Effector memory CD4-positive, alpha-beta T cell (primary cell): ENCODE results near the gene DPP3.

Experiments used
- DNase-seq, 3 donors: peaks; one replicate each; pipeline ENCODE4 v3.0.0-alpha.2; 2020
- H3K27ac ChIP-seq: 2 replicates; pipeline ENCODE4 v1.7.0; 2013; ENCODE audit warnings: mild to moderate bottlenecking, low read length, moderate library complexity; ENCODE audit not compliant: insufficient read depth, poor library complexity, severe bottlenecking
- H3K27me3 ChIP-seq: replicated peaks from 2 replicates; pipeline ENCODE4 v1.7.0; 2013; ENCODE audit warnings: mild to moderate bottlenecking, low read length; ENCODE audit not compliant: insufficient read depth, control insufficient read depth, poor library complexity, severe bottlenecking
- H3K36me3 ChIP-seq: 2 replicates; pipeline ENCODE4 v1.7.0; 2013; ENCODE audit warnings: mild to moderate bottlenecking, low read length, moderate library complexity; ENCODE audit not compliant: control insufficient read depth, insufficient read depth
- H3K4me1 ChIP-seq: 2 replicates; pipeline ENCODE4 v1.7.0; 2013; ENCODE audit warnings: low read length, mild to moderate bottlenecking; ENCODE audit not compliant: control insufficient read depth, insufficient read depth, poor library complexity, severe bottlenecking
- H3K4me3 ChIP-seq: 2 replicates; pipeline ENCODE4 v1.7.0; 2013; ENCODE audit warnings: low read length, low read depth, mild to moderate bottlenecking; ENCODE audit not compliant: insufficient read depth, poor library complexity, severe bottlenecking
- H3K9me3 ChIP-seq: 2 replicates; pipeline ENCODE4 v1.7.0; 2013; ENCODE audit warnings: mild to moderate bottlenecking, low read length, moderate library complexity; ENCODE audit not compliant: control insufficient read depth

Gene DPP3

DNA sequence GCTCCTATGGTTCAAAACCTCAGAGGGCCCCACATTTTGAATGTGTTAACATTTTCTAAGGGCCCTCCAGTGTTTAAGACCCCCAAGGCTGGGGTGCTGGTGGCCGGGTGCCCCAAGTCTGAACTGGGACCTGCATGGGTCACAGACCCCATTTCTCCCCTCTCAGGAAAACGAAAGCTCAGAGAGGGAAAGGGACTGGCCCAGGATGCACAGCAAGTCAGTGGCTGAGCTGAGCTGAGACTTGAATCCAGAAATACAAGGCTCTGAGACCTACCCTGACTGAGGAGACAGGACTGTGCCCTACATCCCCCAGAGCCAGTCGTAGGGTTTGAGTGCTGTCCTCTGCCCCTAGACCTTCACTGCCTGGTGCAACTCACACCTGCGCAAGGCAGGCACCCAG lies 70.7 kb downstream of the DPP3 start:
- Histone ChIP-seq H3K27ac (no peak overlapping the region), H3K9me3 (no peaks in the 10 kb centered on the region), H3K4me3 (no peak overlapping the region), H3K27me3 (no peaks in the 10 kb centered on the region), H3K36me3 (no peaks in the 10 kb centered on the region), H3K4me1 (peaks cover 9% of the 10 kb centered on the region)
- DNase-seq = no peak

- H3K27me3 ChIP-seq = no peaks in the 10 kb centered on the region
These were observed 74.4 kb downstream of the DPP3 start for GRCh38 chr11:66554602-66555001.

GRCh38 chr11:66555416-66555815 lies 75.2 kb downstream of the DPP3 start:
- Histone ChIP-seq H3K36me3 (no peaks in the 10 kb centered on the region), H3K4me3 (no peak overlapping the region), H3K27ac (no peak overlapping the region), H3K4me1 (peaks cover 4% of the 10 kb centered on the region), H3K27me3 (no peaks in the 10 kb centered on the region), H3K9me3 (no peaks in the 10 kb centered on the region)
- no peak for DNase-seq

More at GRCh38 chr11:66554602-66555001, 74.4 kb downstream of the DPP3 start:
- H3K36me3 ChIP-seq = no peaks in the 10 kb centered on the region
- no peak overlapping the region for H3K4me3 ChIP-seq
- peaks cover 4% of the 10 kb centered on the region for H3K4me1 ChIP-seq
- no peak for DNase-seq
- no peak overlapping the region for H3K27ac ChIP-seq
- H3K9me3 ChIP-seq = no peaks in the 10 kb centered on the region

GRCh38 chr11:66556086-66556485 lies 75.9 kb downstream of the DPP3 start:
- H3K9me3 ChIP-seq = no peaks in the 10 kb centered on the region
- H3K27me3 ChIP-seq = no peaks in the 10 kb centered on the region
- DNase-seq = no peak
- H3K4me3 ChIP-seq = no peak overlapping the region
- no peak overlapping the region for H3K27ac ChIP-seq
- no peaks in the 10 kb centered on the region for H3K36me3 ChIP-seq
- peaks cover 4% of the 10 kb centered on the region for H3K4me1 ChIP-seq

GRCh38 chr11:66557733-66558326 lies 77.6 kb downstream of the DPP3 start:
- no peak for DNase-seq
- Histone ChIP-seq H3K36me3 (no peaks in the 10 kb centered on the region), H3K27ac (no peak overlapping the region), H3K4me1 (peaks cover 4% of the 10 kb centered on the region), H3K9me3 (no peaks in the 10 kb centered on the region), H3K4me3 (no peak overlapping the region), H3K27me3 (no peaks in the 10 kb centered on the region)
